CD4-positive, alpha-beta T cell treated with Interferon gamma for 1 hour (primary cell): ENCODE data around the gene TMC5.
"Not testable (repeated sequence)": the region's sequence is repeated elsewhere in the genome, so short reads cannot be mapped to it uniquely, and the experiment has no call there.

Experiments used
- DNase-seq: peaks from one replicate; pipeline ENCODE4 v3.0.0-alpha.2; 2020

Gene TMC5

GRCh38 chr16:19410435-19411171 lies 7.1 kb upstream of the TMC5 start:
- no peak for DNase-seq

GRCh38 chr16:19411298-19411697 lies 6.4 kb upstream of the TMC5 start:
- DNase-seq, result no peak

DNA sequence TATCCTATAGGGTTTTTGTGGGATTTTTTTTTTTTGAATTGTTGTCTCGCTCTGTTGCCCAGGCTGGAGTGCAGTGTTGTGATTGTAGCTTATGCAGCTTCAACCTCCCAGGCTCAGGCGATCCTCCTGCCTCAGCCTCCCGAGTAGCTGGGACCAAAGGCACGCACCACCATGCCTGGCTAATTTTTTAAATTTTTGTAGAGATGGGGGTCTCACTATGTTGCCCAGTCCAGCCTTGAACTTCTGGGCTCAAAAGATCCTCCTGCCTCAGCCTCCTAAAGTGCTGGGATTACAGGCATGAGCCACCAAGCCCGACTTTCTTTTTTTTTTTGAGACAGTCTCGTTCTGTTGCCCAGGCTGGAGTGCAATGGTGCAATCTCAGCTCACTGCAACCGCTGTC lies 5.6 kb upstream of the TMC5 start:
- not testable (repeated sequence) for DNase-seq

GRCh38 chr16:19415461-19415860 lies 2.2 kb upstream of the TMC5 start:
- DNase-seq, result no peak

DNA sequence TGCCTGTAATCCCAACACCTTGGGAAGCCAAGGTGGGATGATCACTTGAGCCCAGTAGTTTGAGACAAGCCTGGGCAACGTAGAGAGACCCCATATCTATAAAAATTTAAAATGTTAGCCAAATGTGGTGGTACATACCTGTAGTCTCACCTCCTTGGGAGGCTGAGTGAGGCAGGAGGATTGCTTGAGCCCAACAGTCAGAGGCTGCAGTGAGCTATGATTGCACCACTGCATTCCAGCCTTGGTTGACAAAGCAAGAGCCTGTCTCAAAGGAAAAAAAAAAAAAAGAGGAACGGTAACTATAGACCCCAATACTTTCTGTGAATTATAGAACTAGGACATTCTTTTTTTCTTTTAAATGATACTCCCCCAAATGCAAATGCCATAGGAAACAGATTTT lies 1.8 kb upstream of the TMC5 start:
- DNase-seq, result no peak

DNA sequence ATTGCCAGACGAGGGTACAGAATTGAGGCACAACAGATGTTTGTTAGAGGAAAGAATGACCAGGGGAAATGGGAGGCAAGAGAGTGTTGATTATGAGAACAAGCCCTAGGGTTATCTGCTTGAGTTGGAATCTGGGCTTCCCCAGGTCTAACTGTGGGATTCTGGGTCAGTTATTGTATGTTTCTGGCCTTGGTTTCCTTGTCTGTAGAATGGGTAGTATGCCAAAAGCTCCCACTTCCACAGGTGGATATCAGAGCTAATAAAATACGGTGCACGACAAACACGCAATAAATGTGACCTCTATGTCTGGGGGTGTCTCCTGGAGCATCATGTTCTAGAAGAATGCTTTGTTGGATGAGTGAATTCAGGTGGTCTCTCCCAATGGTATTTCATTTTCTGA lies 517 bp downstream of the TMC5 start:
- no peak for DNase-seq

- no peak for DNase-seq
Measured at GRCh38 chr16:19419698-19420075, 2.0 kb downstream of the TMC5 start.

- no peak for DNase-seq
Measured at GRCh38 chr16:19424478-19424877, 6.8 kb downstream of the TMC5 start.

DNA sequence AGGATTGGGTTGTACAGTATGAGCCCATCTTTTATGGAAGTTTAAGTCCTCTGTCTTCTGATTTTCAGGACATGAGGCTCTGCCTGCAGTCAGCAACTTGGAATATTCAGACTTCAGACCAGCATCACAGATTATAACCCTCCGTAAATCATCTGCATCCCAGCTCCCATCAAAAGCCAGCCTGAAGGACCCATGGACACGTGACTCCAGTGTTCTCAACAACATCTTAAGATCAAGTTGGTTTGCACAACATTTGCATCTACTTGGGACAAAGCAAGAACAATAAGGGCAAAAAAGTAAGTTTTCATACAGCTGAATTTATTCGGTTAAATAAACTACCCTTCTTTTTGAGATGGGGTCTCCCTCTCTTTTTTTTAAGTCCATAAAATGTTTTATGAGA lies 12.7 kb downstream of the TMC5 start:
- DNase-seq, result no peak

DNA sequence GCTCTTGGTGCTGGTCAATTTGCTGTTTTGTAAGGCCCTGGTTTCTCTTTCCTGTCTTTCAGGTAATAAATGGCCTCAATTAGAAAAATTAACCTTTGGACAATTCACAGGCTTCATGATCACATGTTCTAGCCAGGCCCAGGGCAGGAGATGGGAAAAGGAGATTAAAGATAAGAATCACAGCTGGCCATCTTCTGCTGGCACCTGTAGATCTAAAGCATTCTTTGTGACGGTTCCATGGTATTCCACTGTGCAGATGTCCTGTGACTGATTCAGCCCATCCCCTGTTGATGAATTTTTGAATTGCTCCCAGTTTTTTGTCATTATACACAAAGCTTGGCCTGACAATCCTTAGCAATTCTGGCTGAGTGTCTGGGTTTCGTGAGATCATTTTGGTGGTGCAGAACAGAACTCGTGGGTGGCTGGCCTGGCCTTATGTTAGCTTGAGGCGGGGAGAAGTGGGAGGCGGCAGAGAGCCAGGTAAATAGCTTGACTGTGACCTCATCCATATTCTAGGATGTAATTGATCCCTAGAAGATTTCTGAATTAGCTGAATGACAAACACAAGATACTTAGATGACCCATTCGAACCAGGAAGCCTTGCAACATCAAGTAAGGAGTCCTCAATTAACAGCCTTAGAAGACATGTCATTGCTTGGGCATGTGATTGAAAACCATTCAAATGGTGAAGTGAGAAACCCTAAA lies 14.1 kb downstream of the TMC5 start:
- no peak for DNase-seq

GRCh38 chr16:19432429-19432828 lies 14.7 kb downstream of the TMC5 start:
- no peak for DNase-seq

DNA sequence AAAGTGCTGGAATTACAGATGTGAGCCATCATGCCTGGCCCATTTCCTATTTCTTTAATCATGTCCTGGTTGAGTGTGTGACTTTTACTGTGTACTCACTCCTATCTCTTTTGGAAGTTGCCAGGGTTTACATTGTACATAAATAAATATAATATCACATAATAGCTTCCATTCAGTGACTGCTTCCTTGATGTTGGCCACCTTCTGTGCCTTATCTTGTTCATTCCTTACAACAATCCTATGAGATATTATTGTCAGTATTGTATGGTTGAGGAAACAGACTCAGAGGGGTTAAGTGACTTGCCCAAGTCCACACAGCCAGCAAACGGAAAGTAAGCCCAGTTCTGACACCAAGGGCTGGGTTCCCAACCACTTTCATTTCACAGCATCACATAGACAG lies 16.9 kb downstream of the TMC5 start:
- DNase-seq, result no peak

DNA sequence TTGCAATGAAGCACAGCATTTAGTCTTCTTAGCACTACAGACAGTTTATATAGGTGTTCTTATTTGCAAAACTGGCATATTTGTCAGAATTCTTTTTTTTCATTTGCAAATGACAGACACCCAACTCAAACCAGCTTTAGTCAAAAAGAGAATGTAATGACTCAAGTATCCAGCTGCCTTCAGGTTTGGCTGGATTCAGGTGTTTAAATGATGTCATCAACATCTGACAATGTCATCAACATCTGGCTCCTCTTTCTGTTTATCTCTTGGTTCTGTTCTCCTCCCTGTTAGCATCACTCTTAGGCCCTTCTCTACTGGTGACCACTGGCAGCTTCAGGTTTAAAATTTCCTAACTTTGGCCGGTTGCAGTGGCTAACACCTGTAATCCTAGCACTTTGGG lies 18.9 kb downstream of the TMC5 start:
- DNase-seq, result no peak

GRCh38 chr16:19437280-19437679 lies 19.6 kb downstream of the TMC5 start:
- DNase-seq, result no peak

- DNase-seq, result no peak
Measured at GRCh38 chr16:19438739-19439138, 21.1 kb downstream of the TMC5 start.

DNA sequence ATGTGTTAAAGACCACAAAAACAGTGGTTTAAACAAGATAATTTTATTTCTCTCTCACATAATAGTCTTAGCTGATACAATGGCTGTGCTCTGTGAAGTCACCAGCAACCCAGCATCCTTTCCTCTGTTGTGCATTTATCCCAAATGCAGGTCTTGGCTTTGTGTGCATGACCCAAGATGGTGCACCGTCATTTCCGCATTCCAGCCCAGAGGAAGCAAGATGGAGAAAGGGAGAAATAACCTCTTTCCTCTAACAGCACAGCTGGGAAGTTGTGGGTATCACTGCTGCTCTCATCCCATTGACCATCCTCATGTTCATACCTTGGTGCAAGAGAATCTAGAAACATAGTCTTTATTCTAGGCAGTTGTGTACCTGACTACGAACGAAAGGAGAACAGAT lies 21.8 kb downstream of the TMC5 start:
- no peak for DNase-seq

DNA sequence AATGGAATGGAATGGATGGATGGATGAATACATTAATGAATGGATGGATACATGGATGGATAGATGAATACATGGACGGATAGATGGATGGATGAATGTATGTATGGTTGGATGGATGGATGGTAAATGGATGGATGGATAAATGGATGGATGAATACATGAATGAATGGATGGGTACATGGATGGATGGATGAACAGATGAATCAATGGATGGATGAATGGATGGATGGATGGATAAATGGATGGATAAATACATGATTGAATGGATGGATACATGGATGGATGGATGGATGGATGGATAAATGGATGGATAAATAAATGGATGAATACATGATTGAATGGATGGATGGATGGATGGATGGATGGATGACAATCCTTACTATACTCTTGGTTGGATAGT lies 26.0 kb downstream of the TMC5 start:
- no peak for DNase-seq

- DNase-seq, result no peak
Measured at GRCh38 chr16:19446300-19446846, 28.7 kb downstream of the TMC5 start.

DNA sequence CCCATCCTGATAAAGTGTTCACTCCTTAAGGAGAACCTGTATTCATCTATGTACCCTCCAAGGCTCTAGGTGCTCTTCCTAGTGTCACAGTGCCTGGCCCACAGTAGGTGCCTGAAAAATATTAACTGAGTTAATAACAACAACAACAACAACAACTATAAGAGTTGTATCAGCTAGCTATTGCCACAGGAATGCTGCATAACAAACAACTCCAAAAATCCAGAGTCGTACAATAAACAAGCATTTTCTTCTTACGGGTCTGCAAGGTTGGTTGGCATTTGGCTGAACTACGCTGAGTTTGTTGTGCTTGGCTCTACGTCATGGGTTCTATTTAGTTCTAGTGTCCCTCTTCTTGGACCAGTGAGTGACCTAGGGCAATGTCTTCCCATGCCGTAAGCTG lies 29.2 kb downstream of the TMC5 start:
- no peak for DNase-seq

GRCh38 chr16:19450186-19450585 lies 32.5 kb downstream of the TMC5 start:
- no peak for DNase-seq

DNA sequence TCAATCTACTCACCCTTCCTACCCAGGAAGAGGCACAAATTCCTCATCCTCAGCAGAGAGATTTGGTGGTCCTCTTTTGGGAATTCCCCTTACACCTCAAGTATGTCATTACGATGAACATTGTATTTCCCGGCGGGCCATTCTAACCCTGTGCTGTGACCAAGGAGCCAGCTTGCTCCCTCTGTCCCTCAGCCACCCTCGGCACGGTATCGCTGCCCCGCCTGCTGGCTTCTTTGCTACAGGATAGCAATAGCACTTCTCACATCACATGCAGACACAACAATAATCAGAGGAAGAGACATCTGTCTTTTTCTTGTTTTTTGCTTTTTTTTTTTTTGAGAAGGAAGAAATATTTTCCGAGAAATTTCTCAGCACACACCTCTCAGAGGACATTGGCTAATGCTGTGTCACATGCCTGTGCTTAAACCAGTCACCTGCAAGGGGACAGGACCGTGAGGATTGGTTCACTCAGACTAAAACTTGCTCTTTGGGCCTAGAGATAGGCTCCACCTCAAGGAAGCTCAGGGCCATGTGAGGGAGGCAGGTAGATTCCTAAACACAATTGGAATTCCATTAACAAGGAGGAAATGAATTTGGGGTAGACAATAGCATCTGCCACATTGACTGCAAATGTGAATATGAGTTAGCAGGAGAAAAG lies 41.2 kb downstream of the TMC5 start:
- DNase-seq, result no peak

GRCh38 chr16:19460397-19460796 lies 42.7 kb downstream of the TMC5 start:
- DNase-seq, result no peak

GRCh38 chr16:19463468-19464315 lies 46.0 kb downstream of the TMC5 start:
- no peak for DNase-seq
